Measurements from ENCODE around the gene RILPL2. TPM values are rescaled to one million over a fixed set of nuclear protein-coding genes. Genes with fewer than 3 reads are reported as not detected.
"Not testable (repeated sequence)": the region's sequence is repeated elsewhere in the genome, so short reads cannot be mapped to it uniquely, and the experiment has no call there.

Gene RILPL2
- total RNA-seq, 1 experiment from 2014 or later: 3.6 TPM

- H3K79me2 ChIP-seq (ENCODE audit: low read depth): no peaks in the 10 kb centered on the region
- H3K27me3 ChIP-seq (ENCODE audit: insufficient read depth, low read depth): no peaks in the 10 kb centered on the region
- H4K20me1 ChIP-seq (ENCODE audit: insufficient read depth): no peaks in the 10 kb centered on the region
- peaks cover 14% of the 10 kb centered on the region for H3K4me1 ChIP-seq (replicated peaks; ENCODE audit: insufficient read depth)
- no peak for DNase-seq
- ChIA-PET POLR2A (ENCODE audit: unreplicated experiment) (no interaction called here), CTCF (no interaction called here)
- H3K4me3 ChIP-seq: no peak overlapping the region
- H3K9me2 ChIP-seq (ENCODE audit: insufficient read depth): no peaks in the 10 kb centered on the region
- intact Hi-C loops (cut with micrococcal nuclease; ENCODE audit: unreplicated experiment): no loop called here
- no peak overlapping the region for H2AFZ ChIP-seq
- no peak overlapping the region for H3K4me2 ChIP-seq
- no peaks in the 10 kb centered on the region for H3K36me3 ChIP-seq (ENCODE audit: low read depth)
- no peaks in the 10 kb centered on the region for H3K9me3 ChIP-seq (ENCODE audit: insufficient read depth, low read depth)
- no peak for TF ChIP-seq CTCF (conservative IDR thresholded peaks at IDR 0.05)
- no peak for TF ChIP-seq EZH2 (IDR thresholded peaks at IDR 0.05; ENCODE audit: low read depth)
- H3F3A ChIP-seq (ENCODE audit: insufficient read depth, low read depth): peaks cover 32% of the 10 kb centered on the region
- BruUV-seq (replicated peaks): no TSS peak
- no peak overlapping the region for H3K27ac ChIP-seq
Measured at GRCh38 chr12:123453165-123453564, 16.7 kb upstream of the RILPL2 start.

DNA sequence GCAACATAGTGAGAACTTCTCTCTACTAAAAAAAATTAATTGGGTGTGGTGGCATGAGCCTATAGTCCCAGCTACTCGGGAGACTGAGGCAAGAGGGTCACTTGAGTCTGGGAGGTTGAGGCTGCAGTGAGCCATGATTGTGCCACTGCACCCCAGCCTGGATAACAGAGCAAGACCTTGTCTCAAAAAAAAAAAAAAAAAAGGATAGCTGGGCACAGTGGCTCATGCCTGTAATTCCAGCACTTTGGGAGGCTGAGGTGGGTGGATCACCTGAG lies 15.7 kb upstream of the RILPL2 start:
- BruUV-seq (replicated peaks); intact Hi-C loops (cut with micrococcal nuclease; ENCODE audit: unreplicated experiment); H3K4me2 ChIP-seq; H3K27ac ChIP-seq; DNase-seq; H3K27me3 ChIP-seq (ENCODE audit: insufficient read depth, low read depth); H2AFZ ChIP-seq; H4K20me1 ChIP-seq (ENCODE audit: insufficient read depth); H3K4me3 ChIP-seq; H3K79me2 ChIP-seq (ENCODE audit: low read depth); H3K9me2 ChIP-seq (ENCODE audit: insufficient read depth); H3K9me3 ChIP-seq (ENCODE audit: insufficient read depth, low read depth); H3K36me3 ChIP-seq (ENCODE audit: low read depth): not testable (repeated sequence)
- POLR2A ChIA-PET (ENCODE audit: unreplicated experiment): interaction anchor here (0.6 kb wide), 1 partner anchor 17 kb away, joined by 3 read pairs; no protein-coding TSS in a partner anchor
- peaks cover 35% of the 10 kb centered on the region for H3F3A ChIP-seq (ENCODE audit: insufficient read depth, low read depth)
- CTCF ChIA-PET: interaction anchor here (0.6 kb wide), 1 partner anchor 560 kb away, joined by 6 read pairs; no protein-coding TSS in a partner anchor
- H3K4me1 ChIP-seq (replicated peaks; ENCODE audit: insufficient read depth): peaks cover 14% of the 10 kb centered on the region

DNA sequence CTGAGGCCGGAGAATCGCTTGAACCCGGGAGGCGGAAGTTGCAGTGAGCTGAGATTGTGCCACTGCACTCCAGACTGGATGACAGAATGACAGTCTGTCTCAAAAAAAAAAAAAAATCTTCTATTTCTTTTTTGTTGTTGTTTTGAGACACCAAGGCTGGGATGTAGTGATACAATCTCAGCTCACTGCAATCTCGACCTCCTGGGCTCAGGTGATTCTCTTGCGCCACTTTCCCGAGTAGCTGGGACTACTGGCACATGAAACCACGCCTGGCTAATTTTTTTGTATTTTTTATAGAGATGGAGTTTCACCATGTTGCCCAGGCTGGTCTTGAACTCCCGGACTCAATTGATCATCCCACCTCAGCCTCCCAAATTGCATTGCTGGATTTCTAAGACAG lies 14.2 kb upstream of the RILPL2 start:
- no TSS peak for BruUV-seq (replicated peaks)
- no peaks in the 10 kb centered on the region for H3K9me3 ChIP-seq (ENCODE audit: insufficient read depth, low read depth)

More for the DNA sequence above, 14.2 kb upstream of the RILPL2 start:
- ChIA-PET CTCF (interaction anchor here (0.6 kb wide), 1 partner anchor 10 kb away, joined by 5 read pairs; no protein-coding TSS in a partner anchor), POLR2A (ENCODE audit: unreplicated experiment) (no interaction called here)
- Histone ChIP-seq H3K27ac (no peak overlapping the region), H2AFZ (no peak overlapping the region), H4K20me1 (ENCODE audit: insufficient read depth) (no peaks in the 10 kb centered on the region), H3K4me2 (no peak overlapping the region), H3F3A (ENCODE audit: insufficient read depth, low read depth) (peaks cover 42% of the 10 kb centered on the region), H3K27me3 (ENCODE audit: insufficient read depth, low read depth) (no peaks in the 10 kb centered on the region), H3K4me1 (replicated peaks; ENCODE audit: insufficient read depth) (peaks cover 25% of the 10 kb centered on the region), H3K9me2 (ENCODE audit: insufficient read depth) (no peaks in the 10 kb centered on the region), H3K4me3 (no peak overlapping the region), H3K79me2 (ENCODE audit: low read depth) (no peaks in the 10 kb centered on the region), H3K36me3 (ENCODE audit: low read depth) (no peaks in the 10 kb centered on the region)
- DNase-seq: no peak
- intact Hi-C loops (cut with micrococcal nuclease; ENCODE audit: unreplicated experiment): no loop called here
- TF ChIP-seq EZH2 (IDR thresholded peaks at IDR 0.05; ENCODE audit: low read depth) (no peak), CTCF (conservative IDR thresholded peaks at IDR 0.05) (no peak)
